NB4 (cell line): Measurements from ENCODE around the gene ZNF598.
"Not testable (repeated sequence)": the region's sequence is repeated elsewhere in the genome, so short reads cannot be mapped to it uniquely, and the experiment has no call there.

Source experiments
- MYC ChIP-seq: IDR thresholded peaks from 2 replicates; pipeline ENCODE4 v1.6.1; 2011; ENCODE audit warnings: low read depth, low read length
- TF ChIP-seq, protein P1 (sequence below): IDR thresholded peaks from one replicate; pipeline ENCODE4 v1.5.1; 2012; ENCODE audit warnings: low read depth, low read length

DNA sequence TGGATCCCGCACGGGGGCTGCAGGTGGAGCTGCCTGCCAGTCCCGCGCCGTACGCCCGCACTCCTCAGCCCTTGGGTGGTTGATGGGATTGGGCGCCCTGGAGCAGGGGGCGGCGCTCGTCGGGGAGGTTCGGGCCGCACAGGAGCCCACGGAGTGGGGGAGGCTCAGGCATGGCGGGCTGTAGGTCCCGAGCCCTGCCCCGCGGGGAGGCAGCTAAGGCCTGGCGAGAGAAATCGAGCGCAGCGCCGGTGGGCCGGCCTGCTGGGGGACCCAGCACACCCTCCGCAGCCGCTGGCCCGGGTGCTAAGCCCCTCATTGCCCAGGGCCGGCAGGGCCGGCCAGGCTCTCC is 51.5 kb downstream of the ZNF598 start:
- not testable (repeated sequence) for TF ChIP-seq MYC
- TF ChIP-seq, protein P1, sequence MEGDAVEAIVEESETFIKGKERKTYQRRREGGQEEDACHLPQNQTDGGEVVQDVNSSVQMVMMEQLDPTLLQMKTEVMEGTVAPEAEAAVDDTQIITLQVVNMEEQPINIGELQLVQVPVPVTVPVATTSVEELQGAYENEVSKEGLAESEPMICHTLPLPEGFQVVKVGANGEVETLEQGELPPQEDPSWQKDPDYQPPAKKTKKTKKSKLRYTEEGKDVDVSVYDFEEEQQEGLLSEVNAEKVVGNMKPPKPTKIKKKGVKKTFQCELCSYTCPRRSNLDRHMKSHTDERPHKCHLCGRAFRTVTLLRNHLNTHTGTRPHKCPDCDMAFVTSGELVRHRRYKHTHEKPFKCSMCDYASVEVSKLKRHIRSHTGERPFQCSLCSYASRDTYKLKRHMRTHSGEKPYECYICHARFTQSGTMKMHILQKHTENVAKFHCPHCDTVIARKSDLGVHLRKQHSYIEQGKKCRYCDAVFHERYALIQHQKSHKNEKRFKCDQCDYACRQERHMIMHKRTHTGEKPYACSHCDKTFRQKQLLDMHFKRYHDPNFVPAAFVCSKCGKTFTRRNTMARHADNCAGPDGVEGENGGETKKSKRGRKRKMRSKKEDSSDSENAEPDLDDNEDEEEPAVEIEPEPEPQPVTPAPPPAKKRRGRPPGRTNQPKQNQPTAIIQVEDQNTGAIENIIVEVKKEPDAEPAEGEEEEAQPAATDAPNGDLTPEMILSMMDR, result not testable (repeated sequence)
